ENCODE results near the gene SH3PXD2A. TPM values are rescaled to one million over a fixed set of nuclear protein-coding genes. Genes with fewer than 3 reads are reported as not detected.

Gene SH3PXD2A
- total and polyA plus RNA-seq, 8 donors = 3.9 to 16.4 (median 8.0) TPM

GRCh38 chr10:103885617-103886016, 30.2 kb upstream of the SH3PXD2A start:
- FAIRE-seq (no peak), ATAC-seq (no peak), DNase-seq (no peak)
- Histone ChIP-seq H3K27ac (no peak overlapping the region), H3K9me3 (no peaks in the 10 kb centered on the region), H3K4me3 (no peak overlapping the region), H3K36me3 (peaks cover 0 to 16% (median 0%) of the 10 kb centered on the region in 3 donors), H3K27me3 (no peaks in the 10 kb centered on the region), H3K4me1 (peaks cover 15 to 31% (median 30%) of the 10 kb centered on the region in 3 donors)
- no peak for TF ChIP-seq CTCF (IDR thresholded peaks at IDR 0.05)
- WGBS, 2 donors = 68 to 72% methylated on average over 6 of the region's 6 CpGs
- intact Hi-C loops (cut with DNase I) = loop anchor here in 1 of 3 donors (10.0 kb wide), 1 partner anchor 329 kb away; no protein-coding TSS in a partner anchor

- ATAC-seq = peak in 3 of 4 donors; percentile 54 to 59 (median 58)
- no peak for FAIRE-seq
- Histone ChIP-seq H3K4me1 (peaks cover 9 to 28% (median 21%) of the 10 kb centered on the region in 3 donors), H3K4me3 (no peak overlapping the region), H3K27me3 (no peaks in the 10 kb centered on the region), H3K36me3 (peaks cover 0 to 23% (median 0%) of the 10 kb centered on the region in 3 donors), H3K27ac (no peak overlapping the region), H3K9me3 (no peaks in the 10 kb centered on the region)
- DNase-seq = peak in 1 of 6 donors; percentile 57
- intact Hi-C loops (cut with DNase I) = loop anchor here in 1 of 3 donors (10.0 kb wide), 1 partner anchor 330 kb away; no protein-coding TSS in a partner anchor
- peak; percentile 61 to 73 (median 64) for TF ChIP-seq CTCF (IDR thresholded peaks at IDR 0.05)
- WGBS, 2 donors = 49 to 66% methylated on average over 3 of the region's 3 CpGs
Measured at GRCh38 chr10:103884681-103885139, 29.3 kb upstream of the SH3PXD2A start.

- Histone ChIP-seq H3K9me3 (no peaks in the 10 kb centered on the region), H3K4me3 (no peak overlapping the region), H3K4me1 (peaks cover 0 to 6% (median 3%) of the 10 kb centered on the region in 3 donors), H3K36me3 (peaks cover 0 to 43% (median 0%) of the 10 kb centered on the region in 3 donors), H3K27me3 (no peaks in the 10 kb centered on the region), H3K27ac (no peak overlapping the region)
- intact Hi-C loops (cut with DNase I) = loop anchor here in 1 of 3 donors (10.0 kb wide), 1 partner anchor 332 kb away; no protein-coding TSS in a partner anchor
- FAIRE-seq (no peak), ATAC-seq (no peak), DNase-seq (no peak)
- 93 to 95% methylated on average over 8 of the region's 8 CpGs for WGBS, 2 donors
- no peak for TF ChIP-seq CTCF (IDR thresholded peaks at IDR 0.05)
Measured at GRCh38 chr10:103882285-103883007, 27.1 kb upstream of the SH3PXD2A start.

GRCh38 chr10:103881416-103882284, 26.3 kb upstream of the SH3PXD2A start:
- no peaks in the 10 kb centered on the region for H3K4me1 ChIP-seq
- no peak for FAIRE-seq

More at GRCh38 chr10:103881416-103882284, 26.3 kb upstream of the SH3PXD2A start:
- no peak for DNase-seq
- WGBS, 2 donors = 88 to 89% methylated on average over 15 of the region's 15 CpGs
- Histone ChIP-seq H3K9me3 (no peaks in the 10 kb centered on the region), H3K27ac (no peak overlapping the region), H3K36me3 (peaks cover 0 to 43% (median 0%) of the 10 kb centered on the region in 3 donors), H3K27me3 (no peaks in the 10 kb centered on the region), H3K4me3 (no peak overlapping the region)
- peak in 2 of 4 donors; percentile 32 to 34 for ATAC-seq
- intact Hi-C loops (cut with DNase I) = loop anchor here in 1 of 3 donors (10.0 kb wide), 1 partner anchor 333 kb away; no protein-coding TSS in a partner anchor
- no peak for TF ChIP-seq CTCF (IDR thresholded peaks at IDR 0.05)

Data from pancreas (tissue), 10 donors.